GM18505 (cell line): ENCODE results near the gene ZNF699.
A peak's percentile ranks its signal among the peaks of the same experiment; 100 is the strongest.
"Not testable (repeated sequence)": the region's sequence is repeated elsewhere in the genome, so short reads cannot be mapped to it uniquely, and the experiment has no call there.

Experiments
- ATAC-seq: cut with Tn5 transposase; IDR thresholded peaks from one replicate; pipeline ENCODE4 v1.9.1; 2021; ENCODE audit not compliant: unreplicated experiment
- POLR2A ChIP-seq: IDR thresholded peaks from 4 replicates; pipeline ENCODE4 v1.6.1; 2011; ENCODE audit warnings: borderline replicate concordance; ENCODE audit not compliant: insufficient read depth, insufficient read length; ENCODE audit errors: extremely low read depth

The ZNF699 gene

GRCh38 chr19:9309139-9309973 is at the start of gene ZNF699:
ZNF699 (minus strand) TSS chr19:9309838; CDS start chr19:9305119, 4,719 bp downstream.
- peak; percentile 69 for TF ChIP-seq POLR2A
- peak; percentile 93 for ATAC-seq

DNA sequence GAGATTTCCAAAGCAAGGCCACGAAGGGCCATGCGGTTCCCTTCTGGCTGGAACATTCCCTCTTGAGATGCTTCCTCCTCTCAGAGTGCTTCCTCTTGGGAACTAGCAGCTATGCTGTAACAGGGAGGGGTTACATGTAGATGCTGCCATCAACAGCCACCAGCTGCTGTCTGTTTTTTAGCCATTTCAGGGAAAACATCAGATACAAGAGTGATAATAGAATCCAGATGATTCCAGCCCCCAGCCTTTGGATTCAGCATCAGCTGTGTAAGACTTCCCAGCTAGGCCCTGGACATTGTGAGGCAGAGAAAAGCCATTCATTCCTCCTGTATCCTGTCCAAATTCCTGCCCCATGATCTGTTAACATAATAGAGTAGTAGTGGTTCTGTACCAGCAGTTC is 45.0 kb upstream of the ZNF699 start:
- ATAC-seq = no peak
- TF ChIP-seq POLR2A = no peak

GRCh38 chr19:9353011-9353410 is 43.4 kb upstream of the ZNF699 start:
- ATAC-seq = no peak
- no peak for TF ChIP-seq POLR2A

- no peak for TF ChIP-seq POLR2A
- no peak for ATAC-seq
These were observed 42.9 kb upstream of the ZNF699 start for GRCh38 chr19:9352505-9352904.

DNA sequence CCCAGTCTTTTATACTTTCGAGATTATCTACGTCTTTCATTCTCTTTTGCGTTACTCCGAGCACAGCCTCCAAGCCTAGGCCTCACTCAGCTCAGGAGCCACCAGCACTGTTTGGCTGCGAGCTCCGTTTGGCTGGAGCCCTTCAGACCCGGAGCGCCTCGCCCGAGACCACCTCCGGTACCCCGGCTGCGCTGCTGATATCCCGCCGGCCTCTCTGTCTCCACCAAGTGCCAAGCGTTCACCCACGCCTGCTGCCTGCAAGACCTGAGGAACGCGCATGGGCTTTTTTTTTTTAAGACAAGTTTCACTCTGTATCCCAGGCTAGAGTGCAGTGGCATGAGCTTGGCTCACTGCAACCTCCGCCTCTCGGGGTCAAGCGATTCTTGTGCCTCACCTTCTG is 39.0 kb upstream of the ZNF699 start:
- TF ChIP-seq POLR2A = no peak
- ATAC-seq = no peak

DNA sequence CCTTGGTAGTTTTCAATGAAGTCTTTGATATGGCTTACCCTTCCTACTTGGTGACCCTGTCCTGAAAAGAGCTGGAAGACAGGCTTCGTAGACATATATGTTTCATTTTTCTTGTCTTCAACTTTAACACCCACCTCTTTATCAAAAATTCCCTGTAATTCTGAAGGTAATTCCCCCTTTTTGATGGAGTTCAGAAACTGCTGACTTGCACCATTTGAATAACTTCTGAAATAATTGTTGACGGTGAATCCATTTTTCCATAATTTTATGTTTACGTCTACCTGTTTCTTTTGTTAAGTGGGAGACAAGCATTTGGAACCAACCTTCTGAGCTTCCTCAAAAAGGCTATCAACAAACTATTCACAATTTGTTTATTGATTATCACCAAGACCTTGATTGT is 38.6 kb upstream of the ZNF699 start:
- ATAC-seq = no peak

DNA sequence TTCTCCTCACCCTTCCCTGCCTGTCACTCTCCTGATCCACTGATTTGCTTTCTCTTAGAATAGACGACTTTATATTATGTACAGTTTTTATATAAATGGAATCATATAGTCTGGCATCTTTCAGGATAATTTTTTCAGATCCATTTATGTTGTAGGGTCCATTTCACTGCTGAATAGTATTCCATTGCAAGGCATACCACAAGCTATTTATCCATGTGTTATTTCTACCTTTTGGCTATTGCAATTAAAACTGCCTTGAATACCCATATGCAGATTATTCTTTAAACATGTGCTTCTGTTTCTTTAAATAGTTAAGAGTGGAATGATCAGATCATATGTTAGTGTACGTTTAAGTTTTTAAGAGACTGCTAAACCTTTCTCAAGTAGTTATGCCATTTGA is 35.4 kb upstream of the ZNF699 start:
- TF ChIP-seq POLR2A = no peak
- no peak for ATAC-seq

More for the DNA sequence above, 38.6 kb upstream of the ZNF699 start:
- no peak for TF ChIP-seq POLR2A

GRCh38 chr19:9342610-9343304 is 33.1 kb upstream of the ZNF699 start:
- ATAC-seq = no peak
- no peak for TF ChIP-seq POLR2A

GRCh38 chr19:9329999-9330398 is 20.4 kb upstream of the ZNF699 start:
- no peak for TF ChIP-seq POLR2A
- no peak for ATAC-seq

GRCh38 chr19:9324584-9324962 is 14.9 kb upstream of the ZNF699 start:
- no peak for ATAC-seq
- no peak for TF ChIP-seq POLR2A

- ATAC-seq = peak; percentile 96
- TF ChIP-seq POLR2A = peak; percentile 64
These were observed 14.4 kb upstream of the ZNF699 start, which contains the start of gene ZNF559 for GRCh38 chr19:9323919-9324583. ZNF559 (plus strand) TSS chr19:9324179; CDS start chr19:9338550, 14,371 bp downstream.

- ATAC-seq = peak; percentile 30
- TF ChIP-seq POLR2A = no peak
These were observed 13.9 kb upstream of the ZNF699 start for GRCh38 chr19:9323557-9323918.

- not testable (repeated sequence) for ATAC-seq
These were observed 12.6 kb upstream of the ZNF699 start for GRCh38 chr19:9322201-9322600.

GRCh38 chr19:9321756-9322155 is 12.1 kb upstream of the ZNF699 start:
- not testable (repeated sequence) for ATAC-seq
